ENCODE results near the gene BHLHA15.

Gene BHLHA15

DNA sequence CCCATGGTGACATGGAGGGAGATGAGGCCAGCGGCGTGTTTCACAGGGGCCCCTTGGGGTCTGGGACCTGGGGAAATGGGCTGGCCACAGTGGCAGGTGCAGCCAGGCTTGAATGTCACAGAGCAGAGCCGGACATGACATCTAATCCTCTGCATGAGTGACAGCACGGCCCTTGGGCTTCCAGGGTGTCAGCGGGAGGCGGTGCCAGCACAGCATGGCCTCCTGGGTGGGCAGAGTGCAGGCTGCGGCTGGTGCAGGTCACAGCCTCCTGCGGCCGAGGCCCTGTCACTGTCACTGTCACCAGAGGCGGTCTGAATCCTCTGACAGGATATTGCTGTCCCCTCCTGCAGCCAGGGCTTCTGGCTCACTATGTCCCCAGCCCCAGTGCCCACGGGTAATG lies 18.2 kb downstream of the BHLHA15 start:
- TF ChIP-seq, protein P1, sequence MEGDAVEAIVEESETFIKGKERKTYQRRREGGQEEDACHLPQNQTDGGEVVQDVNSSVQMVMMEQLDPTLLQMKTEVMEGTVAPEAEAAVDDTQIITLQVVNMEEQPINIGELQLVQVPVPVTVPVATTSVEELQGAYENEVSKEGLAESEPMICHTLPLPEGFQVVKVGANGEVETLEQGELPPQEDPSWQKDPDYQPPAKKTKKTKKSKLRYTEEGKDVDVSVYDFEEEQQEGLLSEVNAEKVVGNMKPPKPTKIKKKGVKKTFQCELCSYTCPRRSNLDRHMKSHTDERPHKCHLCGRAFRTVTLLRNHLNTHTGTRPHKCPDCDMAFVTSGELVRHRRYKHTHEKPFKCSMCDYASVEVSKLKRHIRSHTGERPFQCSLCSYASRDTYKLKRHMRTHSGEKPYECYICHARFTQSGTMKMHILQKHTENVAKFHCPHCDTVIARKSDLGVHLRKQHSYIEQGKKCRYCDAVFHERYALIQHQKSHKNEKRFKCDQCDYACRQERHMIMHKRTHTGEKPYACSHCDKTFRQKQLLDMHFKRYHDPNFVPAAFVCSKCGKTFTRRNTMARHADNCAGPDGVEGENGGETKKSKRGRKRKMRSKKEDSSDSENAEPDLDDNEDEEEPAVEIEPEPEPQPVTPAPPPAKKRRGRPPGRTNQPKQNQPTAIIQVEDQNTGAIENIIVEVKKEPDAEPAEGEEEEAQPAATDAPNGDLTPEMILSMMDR (IDR thresholded peaks at IDR 0.05): no peak
- DNase-seq (ENCODE audit: low spot score): no peak
- no peak overlapping the region for H3K27ac ChIP-seq
- no peak overlapping the region for H3K4me3 ChIP-seq

DNA sequence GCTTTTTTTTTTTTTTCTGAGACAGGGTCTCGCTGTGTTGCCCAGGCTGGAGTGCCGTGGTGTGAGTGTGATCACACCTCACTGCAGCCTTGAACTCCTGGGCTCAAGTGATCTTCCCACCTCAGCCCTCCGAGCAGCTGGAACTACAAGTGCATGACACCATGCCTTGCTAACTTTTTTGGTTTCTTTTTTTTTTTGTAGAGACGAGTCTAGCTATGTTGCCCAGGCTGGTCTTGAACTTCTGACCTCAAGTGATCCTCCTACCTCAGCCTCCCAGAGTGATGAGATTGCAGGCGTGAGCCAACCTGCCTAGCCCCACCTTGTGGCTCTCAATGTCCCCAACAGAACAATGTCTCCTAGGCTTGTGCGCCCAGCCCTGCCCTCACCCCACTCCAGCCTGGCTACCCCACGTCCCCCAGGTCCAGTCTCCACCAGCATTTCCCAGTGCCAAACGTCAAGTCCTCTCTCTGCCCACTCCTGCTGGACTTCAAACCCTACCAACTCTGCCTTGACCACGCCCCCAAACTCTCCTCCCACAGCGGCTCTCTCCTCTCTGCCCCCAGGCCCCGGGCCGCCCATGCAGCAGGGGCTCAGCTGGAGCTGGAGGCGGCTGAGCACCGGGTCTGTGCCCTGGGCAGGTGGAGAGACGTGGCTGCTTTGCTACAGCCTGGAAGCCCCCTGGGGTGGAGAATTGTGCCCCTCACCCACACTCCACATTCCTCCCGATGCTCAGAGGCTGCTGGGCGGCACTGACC lies 18.9 kb downstream of the BHLHA15 start:
- DNase-seq (ENCODE audit: low spot score): no peak

DNA sequence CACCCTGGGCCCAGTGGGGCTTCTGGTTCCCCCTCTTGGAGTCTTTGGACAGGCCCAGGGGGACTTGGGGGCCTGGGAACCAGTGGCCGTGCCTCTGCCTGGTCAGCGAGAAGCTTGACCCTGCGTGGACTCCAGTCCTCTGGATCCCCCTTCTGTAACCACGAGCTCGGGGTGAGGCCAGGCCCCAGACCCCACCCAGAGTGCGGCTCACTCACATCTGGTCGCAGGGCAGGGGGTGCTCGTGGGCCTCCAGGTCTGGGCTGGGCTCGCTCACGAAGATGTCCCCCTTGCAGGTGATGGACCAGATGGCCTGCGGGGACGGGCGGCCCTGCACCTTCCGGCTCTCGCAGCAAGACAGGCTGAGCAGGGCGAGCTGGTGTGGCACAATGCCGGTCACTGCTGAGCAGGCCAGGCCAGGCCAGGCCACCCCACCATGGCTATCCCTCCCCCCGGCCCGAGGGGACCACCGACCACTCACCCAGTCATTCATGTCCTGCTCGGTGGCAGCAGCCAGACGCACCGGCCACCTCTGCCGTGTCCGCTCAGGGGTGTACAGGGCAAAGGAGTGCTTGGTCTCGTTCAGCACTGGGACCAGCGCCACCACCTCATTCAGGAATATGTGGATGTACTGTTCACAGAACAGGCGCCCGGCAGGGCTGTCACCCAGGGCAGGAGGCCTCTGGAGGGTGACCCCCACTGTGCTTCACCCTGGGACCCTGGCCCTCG lies 19.7 kb downstream of the BHLHA15 start:
- Histone ChIP-seq H3K4me3 (no peak overlapping the region), H3K27ac (no peak overlapping the region)
- TF ChIP-seq, protein P1 (IDR thresholded peaks at IDR 0.05): no peak
- DNase-seq (ENCODE audit: low spot score): no peak

More for the DNA sequence above, 18.9 kb downstream of the BHLHA15 start:
- Histone ChIP-seq H3K4me3 (no peak overlapping the region), H3K27ac (no peak overlapping the region)
- TF ChIP-seq, protein P1 (IDR thresholded peaks at IDR 0.05): no peak

DNA sequence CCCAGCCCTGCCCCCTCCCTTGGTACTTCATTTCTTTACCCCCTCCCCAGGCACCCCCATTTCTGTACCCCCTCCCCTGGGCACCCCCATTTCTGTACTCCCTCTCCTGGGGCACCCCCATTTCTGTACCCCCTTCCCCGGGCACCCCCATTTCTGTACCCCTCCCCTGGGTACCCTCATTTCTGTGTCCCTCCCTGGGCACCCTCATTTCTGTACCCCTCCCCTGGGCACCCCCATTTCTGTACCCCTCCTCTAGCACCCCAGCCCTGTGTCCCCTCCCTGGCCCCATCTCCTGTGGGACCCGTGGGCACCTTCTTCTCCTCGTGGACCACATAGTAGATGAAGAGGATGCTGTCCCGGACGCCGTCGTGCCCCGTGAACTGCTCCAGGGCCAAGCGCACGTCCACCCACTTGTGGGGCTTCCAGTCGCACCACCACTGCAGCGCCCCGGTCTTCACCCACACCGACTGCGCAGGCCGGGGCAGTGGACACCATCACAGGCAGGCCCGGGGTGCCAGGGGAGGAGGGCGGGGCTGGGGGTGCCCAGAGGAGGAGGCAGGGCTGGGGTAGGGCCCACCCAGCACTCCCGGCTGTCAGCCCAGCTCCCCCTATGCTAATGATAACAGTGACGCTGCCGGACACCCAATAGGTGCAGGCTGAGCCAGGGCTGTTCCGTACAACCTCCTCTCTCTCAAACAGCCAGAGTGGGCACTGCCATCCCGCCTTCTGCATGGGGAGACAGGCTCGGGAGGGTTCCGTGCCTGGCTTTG lies 20.4 kb downstream of the BHLHA15 start:
- DNase-seq (ENCODE audit: low spot score): no peak
- no peak overlapping the region for H3K27ac ChIP-seq

DNA sequence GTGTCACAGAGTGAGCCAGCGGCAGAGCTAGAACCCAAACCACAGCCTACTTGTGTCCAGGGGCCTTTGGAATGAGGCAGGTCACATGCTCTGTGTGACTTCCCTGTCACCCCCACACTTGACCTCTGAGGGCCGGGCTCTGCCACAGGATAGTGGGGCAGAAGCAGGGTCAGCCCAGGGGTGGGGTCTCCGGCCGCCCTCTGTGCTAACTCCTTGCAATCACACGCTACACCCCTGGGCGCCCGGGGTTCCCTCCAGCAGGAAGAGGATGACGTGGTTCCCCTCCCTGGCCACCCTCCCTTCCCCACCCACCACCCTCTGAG lies 21.0 kb downstream of the BHLHA15 start:
- DNase-seq (ENCODE audit: low spot score): no peak
- TF ChIP-seq, protein P1 (IDR thresholded peaks at IDR 0.05): no peak
- H3K4me3 ChIP-seq: no peak overlapping the region
- H3K27ac ChIP-seq: no peak overlapping the region

More for the DNA sequence above, 20.4 kb downstream of the BHLHA15 start:
- H3K4me3 ChIP-seq: no peak overlapping the region
- TF ChIP-seq, protein P1 (IDR thresholded peaks at IDR 0.05): no peak

DNA sequence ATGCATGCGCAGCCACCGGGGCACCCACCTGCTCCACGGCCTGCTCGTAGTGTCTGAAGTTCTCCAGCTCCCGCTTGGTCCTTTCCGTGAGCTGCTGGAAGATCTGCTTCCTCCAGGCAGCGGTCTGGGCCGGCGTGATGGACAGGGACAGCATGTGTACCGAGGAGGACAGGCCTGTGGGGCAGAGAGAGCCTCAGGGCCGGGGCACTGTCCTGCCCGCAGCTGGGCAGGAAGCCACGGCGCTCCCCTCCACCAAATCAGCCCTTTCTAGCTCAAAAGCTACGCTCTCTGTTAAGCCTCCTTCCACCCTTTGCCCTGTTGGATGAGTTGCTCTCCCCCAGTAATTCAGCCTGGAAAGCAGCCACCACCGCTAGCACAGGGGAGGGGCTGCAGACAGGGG lies 21.6 kb downstream of the BHLHA15 start:
- DNase-seq (ENCODE audit: low spot score): no peak
- no peak overlapping the region for H3K4me3 ChIP-seq
- H3K27ac ChIP-seq: no peak overlapping the region
- TF ChIP-seq, protein P1 (IDR thresholded peaks at IDR 0.05): no peak
